K562 (cell line): ENCODE results near the gene ZNF598. TPM values are rescaled to one million over a fixed set of nuclear protein-coding genes. Genes with fewer than 3 reads are reported as not detected.

ENCODE experiments used
- GABPB2 ChIP-seq: fragments of 250-450 bp; sonication (Bioruptor Pico); conservative IDR thresholded peaks from 2 replicates; pipeline ENCODE4 v1.5.1; 2021; ENCODE audit warnings: mild to moderate bottlenecking
- JUND ChIP-seq, 2 experiments: IDR thresholded peaks; 2 replicates in 1 of 2; 3 replicates in 1 of 2; pipeline ENCODE4 v1.6.1; 2011; ENCODE audit warnings: borderline replicate concordance in 2 of 2, low read depth in 2 of 2, low read length in 2 of 2, improper control_type of control experiment in 1 of 2, missing biosample characterization in 1 of 2, missing genetic modification characterization in 1 of 2, missing genetic modification reagents in 1 of 2
- POLR2AphosphoS2 ChIP-seq: IDR thresholded peaks from 2 replicates; pipeline ENCODE4 v1.6.1; 2012; ENCODE audit warnings: low read length, improper control_type of control experiment
- PRPF4 ChIP-seq: fragments of 200-400 bp; formaldehyde crosslinking; IDR thresholded peaks from one replicate; pipeline ENCODE4 v1.6.1; 2017; ENCODE audit warnings: low read length, low read depth, mild to moderate bottlenecking; ENCODE audit not compliant: insufficient read depth, poor library complexity, severe bottlenecking
- SREBF2 ChIP-seq: sonication (generic); formaldehyde crosslinking; IDR thresholded peaks from 2 replicates; pipeline ENCODE4 v1.4.0; 2020; ENCODE audit warnings: mild to moderate bottlenecking, missing genetic modification reagents
- ZBED1 ChIP-seq: IDR thresholded peaks from 2 replicates; pipeline ENCODE4 v1.6.1; 2014
- ZBTB49 ChIP-seq: sonication (generic); formaldehyde crosslinking; IDR thresholded peaks from 2 replicates; pipeline ENCODE4 v1.8.0; 2022; ENCODE audit warnings: missing genetic modification reagents, mild to moderate bottlenecking, borderline replicate concordance
- ZNF224 ChIP-seq: sonication (generic); formaldehyde crosslinking; IDR thresholded peaks from 2 replicates; pipeline ENCODE4 v1.8.0; 2022; ENCODE audit warnings: mild to moderate bottlenecking, missing genetic modification reagents
- polyA plus RNA-seq, 8 experiments: library from polyadenylated mRNA; depleted of rRNA in 4 of 8; stranded (reverse) in 5 of 8; unstranded in 3 of 8; fragments of >200 nt; fragmentation: Nextera tagmentation in 2 of 8; fragmentation: Illumina TruSeq in 1 of 8; extraction: Ambion mirVana in 2 of 8; extraction: Trizol in 1 of 8; gene quantifications; 2 replicates each; pipeline versions ENCODE4 v1.2.1 to v1.2.3, GENCODE V29; 2011 to 2014; ENCODE audit warnings: inconsistent platforms in 1 of 8, missing spikeins in 1 of 8
- total RNA-seq, 7 experiments: library from RNA; depleted of rRNA in 6 of 7; stranded (reverse); fragments of >200 nt in 6 of 7; fragmentation: Illumina TruSeq in 2 of 7; extraction: Trizol in 2 of 7; gene quantifications; 2 replicates each; pipeline versions ENCODE4 v1.2.1 to v1.2.3, GENCODE V29; 2011 to 2021; ENCODE audit warnings: low replicate concordance in 1 of 7
- TF ChIP-seq, protein P1 (sequence below), 2 experiments: fragments of 150-350 bp in 1 of 2; IDR thresholded peaks; 2 replicates each; pipeline ENCODE4 v1.6.1; 2012 to 2016; ENCODE audit warnings: low read depth in 2 of 2, low read length in 2 of 2, mild to moderate bottlenecking in 1 of 2, moderate library complexity in 1 of 2
- TF ChIP-seq, protein P2 (sequence below): sonication (generic); formaldehyde crosslinking; IDR thresholded peaks from 2 replicates; pipeline ENCODE4 v1.8.1; 2023; ENCODE audit warnings: mild to moderate bottlenecking, missing genetic modification reagents

The ZNF598 gene
- total and polyA plus RNA-seq, 9 of the 15 experiments (the other 6 are each of a cell fraction or from before 2014, with no cell fraction given), result 0.11 to 115 (median 29.6) TPM

GRCh38 chr16:1983544-1984346, 25.9 kb downstream of the ZNF598 start, which contains the start of gene GFER (continued):
- TF ChIP-seq, protein P1, sequence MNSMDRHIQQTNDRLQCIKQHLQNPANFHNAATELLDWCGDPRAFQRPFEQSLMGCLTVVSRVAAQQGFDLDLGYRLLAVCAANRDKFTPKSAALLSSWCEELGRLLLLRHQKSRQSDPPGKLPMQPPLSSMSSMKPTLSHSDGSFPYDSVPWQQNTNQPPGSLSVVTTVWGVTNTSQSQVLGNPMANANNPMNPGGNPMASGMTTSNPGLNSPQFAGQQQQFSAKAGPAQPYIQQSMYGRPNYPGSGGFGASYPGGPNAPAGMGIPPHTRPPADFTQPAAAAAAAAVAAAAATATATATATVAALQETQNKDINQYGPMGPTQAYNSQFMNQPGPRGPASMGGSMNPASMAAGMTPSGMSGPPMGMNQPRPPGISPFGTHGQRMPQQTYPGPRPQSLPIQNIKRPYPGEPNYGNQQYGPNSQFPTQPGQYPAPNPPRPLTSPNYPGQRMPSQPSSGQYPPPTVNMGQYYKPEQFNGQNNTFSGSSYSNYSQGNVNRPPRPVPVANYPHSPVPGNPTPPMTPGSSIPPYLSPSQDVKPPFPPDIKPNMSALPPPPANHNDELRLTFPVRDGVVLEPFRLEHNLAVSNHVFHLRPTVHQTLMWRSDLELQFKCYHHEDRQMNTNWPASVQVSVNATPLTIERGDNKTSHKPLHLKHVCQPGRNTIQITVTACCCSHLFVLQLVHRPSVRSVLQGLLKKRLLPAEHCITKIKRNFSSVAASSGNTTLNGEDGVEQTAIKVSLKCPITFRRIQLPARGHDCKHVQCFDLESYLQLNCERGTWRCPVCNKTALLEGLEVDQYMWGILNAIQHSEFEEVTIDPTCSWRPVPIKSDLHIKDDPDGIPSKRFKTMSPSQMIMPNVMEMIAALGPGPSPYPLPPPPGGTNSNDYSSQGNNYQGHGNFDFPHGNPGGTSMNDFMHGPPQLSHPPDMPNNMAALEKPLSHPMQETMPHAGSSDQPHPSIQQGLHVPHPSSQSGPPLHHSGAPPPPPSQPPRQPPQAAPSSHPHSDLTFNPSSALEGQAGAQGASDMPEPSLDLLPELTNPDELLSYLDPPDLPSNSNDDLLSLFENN (IDR thresholded peaks at IDR 0.05; ENCODE audit: low read depth in 2 of 2, low read length in 2 of 2), result peak in 1 of 2 experiments; percentile 27; a peak in 1 of 4 replicates
- TF ChIP-seq ZNF224 (CRISPR knock-in tag) (no peak), ZBTB49 (CRISPR knock-in tag) (no peak), PRPF4 (no peak), SREBF2 (CRISPR knock-in tag) (no peak), JUND (IDR thresholded peaks at IDR 0.05; ENCODE audit: borderline replicate concordance, low read depth, low read length) (no peak), JUND (tag; IDR thresholded peaks at IDR 0.05; ENCODE audit: borderline replicate concordance, low read depth, low read length) (peak; percentile 56; the same call in 1 of the 3 replicates), ZBED1 (no peak), GABPB2 (CRISPR knock-in tag) (no peak), POLR2AphosphoS2 (no peak)
- TF ChIP-seq, protein P2, sequence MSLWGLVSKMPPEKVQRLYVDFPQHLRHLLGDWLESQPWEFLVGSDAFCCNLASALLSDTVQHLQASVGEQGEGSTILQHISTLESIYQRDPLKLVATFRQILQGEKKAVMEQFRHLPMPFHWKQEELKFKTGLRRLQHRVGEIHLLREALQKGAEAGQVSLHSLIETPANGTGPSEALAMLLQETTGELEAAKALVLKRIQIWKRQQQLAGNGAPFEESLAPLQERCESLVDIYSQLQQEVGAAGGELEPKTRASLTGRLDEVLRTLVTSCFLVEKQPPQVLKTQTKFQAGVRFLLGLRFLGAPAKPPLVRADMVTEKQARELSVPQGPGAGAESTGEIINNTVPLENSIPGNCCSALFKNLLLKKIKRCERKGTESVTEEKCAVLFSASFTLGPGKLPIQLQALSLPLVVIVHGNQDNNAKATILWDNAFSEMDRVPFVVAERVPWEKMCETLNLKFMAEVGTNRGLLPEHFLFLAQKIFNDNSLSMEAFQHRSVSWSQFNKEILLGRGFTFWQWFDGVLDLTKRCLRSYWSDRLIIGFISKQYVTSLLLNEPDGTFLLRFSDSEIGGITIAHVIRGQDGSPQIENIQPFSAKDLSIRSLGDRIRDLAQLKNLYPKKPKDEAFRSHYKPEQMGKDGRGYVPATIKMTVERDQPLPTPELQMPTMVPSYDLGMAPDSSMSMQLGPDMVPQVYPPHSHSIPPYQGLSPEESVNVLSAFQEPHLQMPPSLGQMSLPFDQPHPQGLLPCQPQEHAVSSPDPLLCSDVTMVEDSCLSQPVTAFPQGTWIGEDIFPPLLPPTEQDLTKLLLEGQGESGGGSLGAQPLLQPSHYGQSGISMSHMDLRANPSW, result no peak; the same call in 1 of the 2 replicates
